Stimulated activated CD4-positive, alpha-beta T cell treated with anti-CD3 and anti-CD28 coated beads, Interleukin-12 subunit alpha, Interleukin-12 subunit beta, amount 100 ng/mL, for 48 hours (primary cell): Measurements from ENCODE around the gene GET3.

Experiments
- DNase-seq, 3 donors: peaks; one replicate each; pipeline ENCODE4 v3.0.0-alpha.2; 2020; ENCODE audit warnings: low read depth in 2 of 3, low spot score in 1 of 3

The GET3 gene

DNA sequence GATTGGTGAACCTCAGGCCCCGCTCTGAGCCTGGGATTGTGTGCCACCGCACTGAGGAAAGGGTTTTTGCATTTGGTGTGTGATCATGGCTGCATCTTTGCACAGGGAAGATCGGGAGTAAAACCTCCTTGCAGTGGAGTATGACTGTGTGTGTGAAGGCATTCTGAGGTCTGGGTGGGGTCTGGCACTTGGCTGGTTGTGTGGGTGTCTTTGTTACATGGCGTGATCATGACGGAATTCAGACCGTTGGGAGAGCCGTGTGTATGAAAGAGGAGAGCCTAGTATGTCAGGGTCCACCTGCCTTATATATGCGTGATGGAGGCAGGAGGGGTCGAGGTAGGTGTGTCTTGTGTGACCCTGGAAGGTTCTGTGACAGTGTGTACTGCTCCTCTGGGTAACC is 13.6 kb downstream of the GET3 start:
- no peak for DNase-seq

DNA sequence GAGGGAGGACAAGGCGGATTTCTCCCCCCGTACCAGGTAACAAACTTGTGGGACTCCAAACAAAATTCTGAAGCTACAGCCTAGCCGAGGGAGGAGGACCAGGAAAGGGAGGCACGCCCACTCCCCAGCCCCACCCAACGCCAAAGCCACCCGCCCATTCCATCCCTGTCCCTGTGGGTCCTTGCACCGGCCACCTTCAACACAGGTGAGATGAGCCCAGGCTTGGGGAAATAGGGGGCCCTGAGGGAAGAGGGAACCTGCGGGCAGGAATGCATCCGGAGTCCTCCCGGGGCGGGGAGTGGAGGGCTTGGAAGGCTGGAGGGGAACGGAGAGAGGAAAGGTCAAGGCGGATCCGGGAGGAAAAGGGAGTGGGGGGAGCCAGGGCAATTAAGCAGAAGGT is 14.3 kb downstream of the GET3 start, which contains the start of gene BEST2:
Gene BEST2 (plus strand): TSS at position 157 of the 400 bp plus-strand sequence. CDS start 802 bp downstream, outside the sequence.
- no peak for DNase-seq

DNA sequence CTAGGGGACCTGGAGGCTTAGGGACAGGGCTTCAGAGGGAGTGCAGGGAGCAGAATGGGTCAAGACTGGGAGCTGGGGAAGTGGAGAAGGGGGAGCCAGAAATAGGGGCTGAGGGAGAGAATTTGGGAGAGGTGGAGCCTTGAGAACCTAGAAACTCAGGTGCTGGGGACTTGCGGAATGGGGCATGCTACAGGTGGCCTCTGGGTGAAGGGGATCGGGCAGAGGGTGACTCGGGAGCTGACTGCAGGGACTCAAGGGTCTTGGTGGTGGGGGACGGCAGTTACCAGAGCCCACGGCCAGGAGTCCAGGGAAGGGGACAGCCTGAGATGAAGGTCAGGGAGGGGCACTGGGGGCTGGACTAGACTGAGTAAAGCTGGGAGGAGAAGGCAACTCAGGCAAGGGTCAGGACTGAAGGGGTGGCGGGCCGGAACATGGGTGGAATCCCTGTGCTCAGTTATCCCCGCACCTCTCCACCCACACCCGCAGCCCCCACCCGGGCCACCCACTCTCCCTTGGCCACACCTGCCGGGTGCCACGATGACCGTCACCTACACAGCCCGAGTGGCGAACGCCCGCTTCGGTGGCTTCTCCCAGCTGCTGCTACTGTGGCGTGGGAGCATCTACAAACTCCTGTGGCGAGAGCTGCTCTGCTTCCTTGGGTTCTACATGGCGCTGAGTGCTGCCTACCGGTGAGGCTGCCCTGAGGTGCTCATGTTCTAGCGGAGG is 14.9 kb downstream of the GET3 start:
- no peak for DNase-seq

DNA sequence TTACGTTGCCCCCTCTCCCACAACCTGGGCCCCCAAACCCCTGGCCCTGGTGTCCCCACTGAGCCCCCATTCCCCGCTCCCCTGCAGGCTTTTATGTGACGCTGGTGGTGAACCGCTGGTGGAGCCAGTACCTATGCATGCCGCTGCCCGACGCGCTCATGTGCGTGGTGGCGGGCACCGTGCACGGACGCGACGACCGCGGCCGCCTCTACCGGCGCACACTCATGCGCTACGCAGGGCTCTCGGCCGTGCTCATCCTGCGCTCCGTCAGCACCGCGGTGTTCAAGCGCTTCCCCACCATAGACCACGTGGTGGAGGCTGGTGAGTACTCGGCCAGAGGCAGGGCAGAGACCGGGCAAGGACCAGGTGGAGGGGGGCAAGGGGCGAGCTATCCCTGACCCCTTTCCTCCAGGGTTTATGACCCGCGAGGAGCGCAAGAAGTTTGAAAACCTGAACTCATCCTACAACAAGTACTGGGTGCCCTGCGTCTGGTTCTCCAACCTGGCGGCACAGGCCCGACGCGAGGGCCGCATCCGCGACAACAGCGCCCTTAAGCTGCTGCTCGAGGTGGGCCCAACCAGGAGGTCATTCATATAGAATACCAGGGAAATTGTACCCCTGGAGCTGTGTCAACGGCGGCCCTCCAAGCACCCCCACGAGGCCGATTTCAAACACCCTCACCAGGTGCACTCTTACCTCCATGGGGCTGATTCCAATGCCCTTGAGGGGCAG is 17.3 kb downstream of the GET3 start:
- no peak for DNase-seq

DNA sequence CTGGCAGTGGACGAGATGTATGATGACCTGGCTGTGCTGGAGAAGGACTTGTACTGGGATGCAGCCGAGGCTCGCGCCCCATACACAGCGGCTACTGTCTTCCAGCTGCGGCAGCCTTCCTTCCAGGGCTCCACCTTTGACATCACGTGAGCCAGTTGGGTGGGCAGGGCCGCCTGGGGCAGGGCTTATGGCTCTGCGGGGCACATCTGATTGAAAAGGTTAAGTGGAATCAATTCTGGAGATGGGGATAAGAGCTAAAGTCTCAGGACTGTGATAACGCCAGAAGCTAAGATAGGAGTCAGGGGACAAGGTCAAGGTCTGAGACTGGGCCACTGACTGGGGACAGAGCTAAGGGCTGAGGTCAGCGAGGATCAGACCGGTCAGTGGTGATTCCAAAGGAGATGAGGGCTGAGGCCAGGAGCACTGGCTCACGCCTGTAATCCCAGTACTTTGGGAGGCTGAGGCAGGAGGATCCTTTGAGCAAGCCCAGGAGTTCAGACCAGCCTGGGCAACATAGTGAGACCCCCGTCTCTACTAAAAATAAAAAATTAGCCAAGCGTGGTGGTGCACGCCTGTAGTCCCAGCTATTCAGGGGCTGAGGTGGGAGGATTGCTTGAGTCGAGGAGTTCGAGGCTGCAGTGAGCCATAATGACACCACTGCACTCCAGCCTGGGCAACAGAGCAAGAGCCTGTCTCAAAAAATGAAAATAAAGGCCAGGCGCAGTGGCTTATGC is 19.0 kb downstream of the GET3 start:
- DNase-seq, result no peak

DNA sequence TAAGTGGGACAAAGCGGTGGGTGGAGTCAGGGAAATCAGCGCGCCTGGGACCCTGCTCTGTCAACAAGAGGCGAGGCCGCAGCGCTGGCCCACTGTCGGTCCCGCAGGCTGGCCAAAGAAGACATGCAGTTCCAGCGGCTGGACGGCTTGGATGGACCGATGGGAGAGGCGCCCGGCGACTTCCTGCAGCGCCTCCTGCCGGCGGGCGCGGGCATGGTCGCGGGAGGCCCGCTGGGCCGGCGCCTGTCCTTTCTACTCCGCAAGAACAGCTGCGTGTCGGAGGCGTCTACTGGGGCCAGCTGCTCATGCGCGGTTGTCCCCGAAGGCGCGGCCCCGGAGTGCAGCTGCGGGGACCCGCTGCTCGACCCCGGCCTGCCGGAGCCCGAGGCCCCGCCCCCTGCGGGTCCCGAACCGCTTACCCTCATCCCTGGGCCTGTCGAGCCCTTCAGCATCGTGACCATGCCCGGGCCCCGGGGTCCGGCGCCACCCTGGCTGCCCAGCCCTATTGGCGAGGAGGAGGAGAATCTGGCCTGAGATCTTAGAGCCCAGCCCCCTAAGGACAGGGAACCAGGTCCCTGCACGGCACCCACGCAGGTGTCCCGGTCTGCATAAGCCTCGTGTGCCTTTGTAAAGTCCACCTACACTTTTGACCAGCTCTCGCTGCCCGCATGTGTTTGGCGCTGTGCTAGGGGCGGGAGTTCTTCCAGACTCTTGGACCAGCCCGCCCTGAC is 20.4 kb downstream of the GET3 start:
- DNase-seq, result peak in 2 of 3 donors; percentile 57 to 63

DNA sequence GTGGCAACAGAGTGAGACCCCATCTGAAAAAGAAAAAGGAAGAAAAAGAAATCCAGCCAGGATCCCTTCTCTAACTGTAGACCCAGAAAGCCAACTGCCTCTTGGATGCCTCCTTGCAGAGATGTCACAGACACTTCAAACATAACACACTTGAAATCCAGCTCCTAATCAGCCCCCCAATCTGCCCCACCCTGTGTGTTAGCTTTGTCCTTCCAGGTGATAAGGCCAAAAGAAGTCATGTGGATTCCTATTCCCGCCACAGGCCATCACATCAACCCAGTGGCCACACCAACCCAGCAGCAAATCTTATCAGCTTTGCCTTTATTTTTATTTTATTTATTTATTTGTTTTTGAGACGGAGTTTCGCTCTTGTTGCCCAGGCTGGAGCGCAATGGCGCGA is 22.4 kb downstream of the GET3 start:
- DNase-seq, result no peak

DNA sequence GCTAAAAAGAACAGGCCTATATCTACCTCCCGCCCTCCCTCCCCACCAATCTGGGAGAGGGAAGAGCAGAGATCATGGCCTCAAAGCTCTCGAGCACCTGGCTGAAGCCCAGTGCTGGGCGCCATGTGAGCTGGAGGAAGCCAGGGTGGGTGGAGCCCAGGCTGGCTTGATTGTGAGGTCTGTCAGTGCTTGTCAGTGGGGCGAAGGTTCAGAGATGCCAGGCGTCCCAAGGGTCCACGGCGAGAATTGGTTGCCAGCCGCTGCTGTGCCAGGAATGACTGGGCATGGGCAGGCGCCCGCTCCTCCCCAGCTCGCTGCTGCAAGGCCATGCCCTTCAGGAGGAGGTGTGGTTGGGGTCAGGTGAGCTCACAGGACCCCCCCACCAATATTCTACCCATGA is 25.8 kb downstream of the GET3 start:
- no peak for DNase-seq

DNA sequence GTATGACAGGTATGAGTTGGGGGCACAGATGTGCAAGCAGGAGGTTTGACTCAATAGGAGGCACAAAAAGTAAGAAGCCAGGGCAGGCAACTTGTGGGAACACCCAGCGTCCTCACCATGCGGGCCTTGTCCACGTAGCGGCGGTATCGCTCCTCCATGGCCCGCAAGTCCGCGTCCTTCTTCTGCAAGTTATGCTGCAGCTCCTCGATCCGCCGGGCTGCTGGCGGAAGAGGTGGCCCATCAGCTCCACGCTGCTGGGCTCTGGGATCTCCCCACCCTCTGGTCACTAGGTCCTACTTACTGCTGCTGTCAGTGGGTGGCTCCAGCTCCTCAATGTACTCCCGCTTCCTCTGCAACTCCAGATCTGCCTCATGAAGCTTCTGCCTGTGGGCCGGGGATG is 27.4 kb downstream of the GET3 start:
- no peak for DNase-seq

DNA sequence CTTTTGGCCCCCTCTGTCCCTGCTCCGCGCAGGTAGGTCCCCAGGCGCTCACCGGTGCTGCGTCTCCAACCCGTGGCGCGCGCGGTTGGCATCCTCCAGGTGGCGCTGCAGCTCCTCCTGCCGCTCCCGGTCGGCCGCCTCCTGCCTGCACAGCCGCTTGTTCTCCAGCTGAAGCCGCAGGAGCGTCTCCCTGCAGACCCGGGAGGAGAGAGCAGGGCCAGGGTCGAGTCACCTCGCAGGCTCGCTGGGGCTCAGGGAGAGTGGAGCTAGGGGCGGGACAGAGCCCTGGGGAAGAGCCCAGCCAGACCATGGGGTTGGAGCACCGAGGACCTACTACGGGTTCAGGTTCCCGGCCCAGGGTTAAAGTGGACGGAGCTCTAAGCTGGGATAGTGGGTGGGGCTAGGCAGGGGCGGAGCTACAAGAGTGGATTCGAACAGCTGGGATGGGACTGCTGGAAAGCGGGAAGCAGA is 28.8 kb downstream of the GET3 start:
- DNase-seq, result peak in 2 of 3 donors; percentile 56 to 81

DNA sequence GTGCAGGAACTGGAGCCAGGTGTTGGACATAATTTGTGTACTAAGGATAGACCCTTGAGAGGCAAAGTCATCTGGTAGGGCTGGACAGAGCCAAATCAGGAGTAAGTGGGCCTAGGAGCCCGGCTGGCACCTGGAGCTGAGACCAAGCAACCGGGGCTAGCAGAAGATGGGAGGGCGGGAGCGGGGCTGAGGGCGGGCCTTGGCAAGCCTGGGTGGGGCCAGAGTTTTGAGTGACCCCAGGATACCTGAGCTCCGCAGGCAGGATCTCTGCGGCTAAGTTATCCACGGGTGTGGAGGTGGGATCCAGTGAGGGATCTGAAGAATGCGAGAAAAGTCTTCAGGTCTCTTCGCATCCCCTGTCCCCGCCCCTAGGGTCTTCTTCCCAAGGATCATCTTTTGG is 29.9 kb downstream of the GET3 start:
- no peak for DNase-seq

DNA sequence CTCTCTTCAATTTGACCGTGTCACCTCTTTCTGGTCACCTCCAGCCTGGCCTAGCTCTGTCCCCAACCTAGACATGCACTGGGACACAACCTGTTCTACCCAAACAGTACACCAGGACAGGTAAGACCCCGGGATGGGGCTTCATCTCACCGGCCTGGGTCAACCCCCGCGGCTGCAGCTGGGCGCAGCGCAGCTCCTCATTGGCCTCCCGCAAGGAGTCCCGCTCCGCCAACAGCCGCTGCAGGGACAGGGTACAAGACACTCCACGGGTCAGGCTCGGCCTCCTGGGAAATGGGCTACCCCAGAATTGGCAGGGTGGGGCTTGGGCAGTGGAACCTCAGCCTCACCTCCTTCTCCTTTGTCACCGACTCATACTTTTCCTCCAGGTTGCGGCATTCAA is 30.4 kb downstream of the GET3 start:
- no peak for DNase-seq

DNA sequence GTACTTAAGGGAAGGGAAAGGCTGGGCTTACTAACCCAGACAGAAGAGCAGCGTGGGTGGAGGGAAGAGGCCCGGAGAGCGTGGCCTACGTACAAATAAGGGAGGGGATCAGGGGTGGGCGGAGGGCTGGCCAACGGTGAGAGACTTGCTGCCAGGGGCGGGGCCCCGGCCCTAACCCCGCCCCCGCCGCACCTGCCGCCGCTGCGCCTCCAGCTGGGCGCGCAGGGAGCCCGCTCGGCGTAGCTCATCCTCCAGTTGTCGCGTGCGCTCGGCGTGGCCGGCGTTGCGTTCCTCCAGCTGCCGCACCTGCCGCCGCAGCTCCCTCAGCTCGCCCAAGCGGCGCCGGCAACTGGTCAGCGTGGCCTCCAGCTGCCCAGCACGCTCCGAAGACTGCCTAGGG is 32.4 kb downstream of the GET3 start:
- DNase-seq, result peak in 2 of 3 donors; percentile 43 to 64

DNA sequence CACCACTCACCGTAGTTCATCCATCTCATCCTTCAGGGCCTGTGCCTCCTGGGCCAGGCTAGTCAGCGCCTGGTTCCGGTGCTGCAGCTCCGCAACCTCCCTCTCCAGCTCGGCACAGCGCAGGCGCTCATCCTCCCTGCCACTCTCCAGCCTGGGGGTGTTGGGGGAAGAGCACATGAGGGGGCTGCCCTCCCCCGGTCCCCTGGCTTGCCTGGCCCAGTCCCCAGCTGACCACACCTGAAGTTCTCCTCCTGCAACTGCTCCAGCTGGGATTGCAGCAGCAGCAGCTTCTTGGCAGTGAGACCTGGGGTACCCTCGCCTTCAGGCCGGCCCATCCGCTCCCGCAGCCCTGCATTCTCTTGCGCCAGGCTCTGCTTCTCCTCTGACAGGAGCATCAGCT is 33.6 kb downstream of the GET3 start:
- DNase-seq, result no peak

DNA sequence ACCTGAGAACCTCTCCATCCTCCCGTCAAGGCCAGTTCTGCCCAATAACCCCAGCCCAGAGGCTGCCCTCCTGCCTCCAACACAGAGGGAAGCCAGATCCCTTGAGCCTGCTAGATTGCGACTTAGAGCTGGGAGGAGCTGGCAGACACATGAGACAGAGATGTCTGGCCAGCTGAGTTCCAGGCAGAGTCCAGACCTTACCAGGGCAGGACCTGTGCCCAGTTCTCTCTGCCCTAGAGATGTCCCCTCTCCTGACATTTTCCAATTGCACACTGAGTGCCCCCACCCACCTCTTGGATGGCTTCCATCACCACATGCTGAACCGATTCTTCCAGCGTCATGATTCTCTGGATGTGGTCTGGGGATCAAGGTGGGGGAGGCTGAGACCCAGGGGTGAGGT is 35.0 kb downstream of the GET3 start:
- DNase-seq, result no peak

DNA sequence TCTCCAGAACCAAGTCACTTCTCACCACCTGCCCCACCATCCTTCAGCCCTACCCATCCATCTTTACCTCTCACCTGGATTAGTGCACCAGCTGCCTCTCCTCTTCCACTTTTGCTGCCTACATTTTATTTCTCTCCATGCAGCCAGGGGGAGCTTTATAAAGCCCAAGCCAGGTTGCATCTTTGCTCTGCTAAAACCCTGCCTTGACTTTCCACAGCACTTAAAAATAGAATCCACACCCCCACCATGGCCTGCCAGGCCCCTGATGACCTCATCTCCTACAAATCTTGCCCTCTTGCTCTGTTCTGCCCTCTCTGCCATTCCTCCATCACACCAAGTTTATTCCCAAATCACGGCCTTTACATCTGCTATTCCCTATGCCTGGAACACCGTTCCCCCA is 36.3 kb downstream of the GET3 start:
- no peak for DNase-seq

DNA sequence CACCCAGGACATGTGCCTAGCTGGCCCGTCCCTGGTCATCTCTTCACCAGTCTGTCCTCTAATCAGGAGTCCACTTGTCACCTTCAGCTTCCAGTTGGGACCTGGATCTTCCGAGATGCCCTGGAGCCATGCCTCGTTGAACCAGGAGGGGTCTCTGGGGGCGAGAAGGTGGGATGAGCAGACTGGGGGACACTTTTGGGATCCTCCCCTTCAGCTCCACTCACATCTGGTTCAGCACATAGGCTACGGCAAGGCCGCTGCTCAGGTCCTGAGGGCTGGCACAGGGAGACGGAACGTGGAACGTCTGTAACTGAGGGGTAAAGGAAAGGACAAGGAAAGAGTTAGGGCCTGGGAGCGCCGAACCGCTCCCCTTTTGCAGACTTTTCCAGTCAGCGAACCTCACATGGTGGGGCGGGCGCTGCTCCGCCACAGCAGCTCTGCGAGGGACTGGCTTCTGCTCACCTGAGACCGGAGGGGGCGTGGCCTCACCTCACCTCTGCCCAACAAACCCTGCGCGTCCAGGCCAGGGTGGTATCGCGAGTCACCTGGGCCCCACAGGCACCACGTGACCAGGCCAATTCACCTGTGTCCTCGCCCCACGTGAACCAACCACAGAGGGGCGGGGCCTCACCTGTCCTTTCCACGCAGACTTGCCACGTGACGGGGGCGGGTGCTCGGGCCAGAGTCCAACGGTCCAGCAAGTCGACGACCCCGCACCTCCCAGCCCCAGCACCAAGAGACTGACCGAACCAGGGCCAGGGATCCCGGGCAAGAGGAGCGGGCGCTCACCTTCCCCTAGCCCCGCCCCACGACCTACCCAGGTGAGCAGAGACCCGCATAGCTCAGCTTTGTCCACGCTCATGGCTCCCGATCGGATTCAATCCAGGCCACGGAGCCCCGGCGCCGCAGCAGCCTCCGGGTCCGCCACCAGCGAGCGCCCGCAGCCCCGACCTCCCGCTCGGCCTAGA is 37.6 kb downstream of the GET3 start, which contains the start of gene HOOK2:
Gene HOOK2 (minus strand): TSS at position 965 of the 968 bp plus-strand sequence. CDS start 103 bp downstream, at position 862.
- no peak for DNase-seq

DNA sequence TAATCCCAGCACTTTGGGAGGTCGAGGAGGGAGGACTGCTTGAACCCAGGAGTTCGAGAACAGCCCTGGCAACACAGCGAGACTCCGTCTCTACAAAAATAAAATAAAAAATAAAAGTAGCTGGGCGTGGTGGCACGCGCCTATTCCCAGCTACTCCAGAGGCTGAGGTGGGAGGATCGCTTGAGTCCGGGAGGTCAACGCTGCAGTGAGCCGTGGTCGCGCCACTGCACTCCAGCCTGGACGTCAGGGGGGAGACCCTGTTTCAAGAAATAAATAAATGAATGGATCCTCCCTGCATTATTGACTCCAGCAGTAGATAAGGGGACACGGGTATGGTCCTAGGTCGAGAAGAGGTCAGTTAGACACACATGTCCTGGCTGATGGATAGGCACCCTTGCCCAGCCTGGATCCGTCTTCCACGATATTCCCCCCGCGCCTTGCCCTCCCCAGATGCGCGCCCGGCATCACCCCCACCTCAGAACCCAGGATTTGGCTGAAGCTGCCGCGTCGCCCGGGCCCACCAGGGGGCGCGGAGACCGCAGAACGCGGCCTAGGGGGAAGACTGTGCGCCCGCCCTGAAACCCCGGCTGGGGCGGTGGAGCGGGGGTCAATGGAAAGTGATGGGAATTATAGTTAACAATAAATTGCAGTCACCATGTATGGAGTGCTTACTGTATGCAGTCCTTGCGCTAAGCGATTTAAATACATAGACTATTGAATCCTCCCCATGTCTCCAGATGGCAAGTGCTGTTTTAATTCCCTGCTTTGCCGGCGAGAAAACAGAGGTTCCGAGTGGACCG is 40.1 kb downstream of the GET3 start:
- peak; percentile 65 to 87 (median 82) for DNase-seq
